Astrocyte of the cerebellum (primary cell): Measurements from ENCODE around the gene STPG3.

Source experiments
- DNase-seq: peaks from one replicate; pipeline ENCODE4 v3.0.0-alpha.2; 2011; ENCODE audit warnings: low read depth
- H3K4me3 ChIP-seq: 2 replicates; pipeline ENCODE4 v1.5.1; 2011; ENCODE audit warnings: mild to moderate bottlenecking, low read depth, low read length, moderate library complexity
- in situ Hi-C: cut with HindIII; loops from 2 replicates; pipeline ENCODE4 v1.10.0; 2017; ENCODE audit warnings: low sequenced_read_pairs
- TF ChIP-seq, protein P1 (sequence below): IDR thresholded peaks from 2 replicates; pipeline ENCODE4 v1.5.1; 2012; ENCODE audit warnings: low read length, low read depth, moderate library complexity, mild to moderate bottlenecking; ENCODE audit errors: missing control alignments

STPG3 gene

DNA sequence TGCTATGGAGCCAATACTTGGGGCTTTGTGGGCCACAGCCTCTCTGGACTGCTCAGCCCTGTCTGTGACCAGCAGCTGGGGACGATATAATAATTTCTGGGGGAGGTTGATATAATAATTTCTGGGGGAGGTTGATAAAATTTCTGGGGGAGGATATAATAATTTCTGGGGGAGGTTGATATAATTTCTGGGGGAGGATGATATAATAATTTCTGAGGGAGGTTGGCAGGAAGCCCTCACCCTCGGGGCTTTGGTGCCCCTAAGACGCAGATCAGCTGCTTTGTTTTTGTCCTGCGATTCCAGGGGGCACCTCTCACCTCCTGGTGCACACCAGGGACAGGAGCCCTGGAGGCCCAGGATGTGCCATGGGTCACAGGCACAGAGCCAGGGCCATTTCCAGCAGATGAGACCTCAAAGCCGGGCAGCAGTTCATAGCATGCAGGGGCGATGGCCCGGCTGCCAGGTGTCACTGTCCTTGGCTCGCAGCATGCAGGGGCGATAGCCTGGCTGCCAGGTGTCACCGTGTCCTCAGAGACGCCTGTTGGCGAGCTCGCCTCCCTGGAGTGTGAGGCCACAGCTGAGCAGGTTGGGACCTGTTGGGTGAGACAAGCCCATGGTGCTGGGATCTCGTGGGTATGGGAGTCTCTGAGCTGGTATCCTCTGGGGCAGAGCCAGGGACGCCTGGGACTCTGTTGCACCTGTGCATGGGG lies 22.7 kb downstream of the STPG3 start:
- TF ChIP-seq, protein P1, sequence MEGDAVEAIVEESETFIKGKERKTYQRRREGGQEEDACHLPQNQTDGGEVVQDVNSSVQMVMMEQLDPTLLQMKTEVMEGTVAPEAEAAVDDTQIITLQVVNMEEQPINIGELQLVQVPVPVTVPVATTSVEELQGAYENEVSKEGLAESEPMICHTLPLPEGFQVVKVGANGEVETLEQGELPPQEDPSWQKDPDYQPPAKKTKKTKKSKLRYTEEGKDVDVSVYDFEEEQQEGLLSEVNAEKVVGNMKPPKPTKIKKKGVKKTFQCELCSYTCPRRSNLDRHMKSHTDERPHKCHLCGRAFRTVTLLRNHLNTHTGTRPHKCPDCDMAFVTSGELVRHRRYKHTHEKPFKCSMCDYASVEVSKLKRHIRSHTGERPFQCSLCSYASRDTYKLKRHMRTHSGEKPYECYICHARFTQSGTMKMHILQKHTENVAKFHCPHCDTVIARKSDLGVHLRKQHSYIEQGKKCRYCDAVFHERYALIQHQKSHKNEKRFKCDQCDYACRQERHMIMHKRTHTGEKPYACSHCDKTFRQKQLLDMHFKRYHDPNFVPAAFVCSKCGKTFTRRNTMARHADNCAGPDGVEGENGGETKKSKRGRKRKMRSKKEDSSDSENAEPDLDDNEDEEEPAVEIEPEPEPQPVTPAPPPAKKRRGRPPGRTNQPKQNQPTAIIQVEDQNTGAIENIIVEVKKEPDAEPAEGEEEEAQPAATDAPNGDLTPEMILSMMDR: no peak
- DNase-seq: no peak
- H3K4me3 ChIP-seq: no peak overlapping the region
- in situ Hi-C loops: no loop called here

DNA sequence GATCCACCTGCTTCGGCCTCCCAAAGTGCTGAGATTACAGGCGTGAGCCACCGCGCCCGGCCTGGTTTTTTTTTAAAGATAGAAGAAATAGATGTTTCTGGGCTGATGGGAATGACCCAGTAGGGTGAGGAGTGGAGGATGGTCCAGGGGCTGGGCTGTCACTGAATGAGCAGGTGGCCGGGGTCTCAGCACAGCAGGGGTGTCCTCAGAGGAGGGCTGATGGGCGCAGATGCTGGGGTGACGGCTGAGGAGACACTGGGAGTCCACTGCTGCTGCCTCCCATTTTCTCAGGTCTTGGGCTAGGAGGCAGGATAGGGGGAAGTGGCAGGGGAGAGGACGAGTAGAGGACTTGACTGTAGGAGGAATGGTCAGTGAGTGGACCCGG lies 24.1 kb downstream of the STPG3 start:
- DNase-seq: no peak
- in situ Hi-C loops: no loop called here
- H3K4me3 ChIP-seq: no peak overlapping the region
- TF ChIP-seq, protein P1: no peak

DNA sequence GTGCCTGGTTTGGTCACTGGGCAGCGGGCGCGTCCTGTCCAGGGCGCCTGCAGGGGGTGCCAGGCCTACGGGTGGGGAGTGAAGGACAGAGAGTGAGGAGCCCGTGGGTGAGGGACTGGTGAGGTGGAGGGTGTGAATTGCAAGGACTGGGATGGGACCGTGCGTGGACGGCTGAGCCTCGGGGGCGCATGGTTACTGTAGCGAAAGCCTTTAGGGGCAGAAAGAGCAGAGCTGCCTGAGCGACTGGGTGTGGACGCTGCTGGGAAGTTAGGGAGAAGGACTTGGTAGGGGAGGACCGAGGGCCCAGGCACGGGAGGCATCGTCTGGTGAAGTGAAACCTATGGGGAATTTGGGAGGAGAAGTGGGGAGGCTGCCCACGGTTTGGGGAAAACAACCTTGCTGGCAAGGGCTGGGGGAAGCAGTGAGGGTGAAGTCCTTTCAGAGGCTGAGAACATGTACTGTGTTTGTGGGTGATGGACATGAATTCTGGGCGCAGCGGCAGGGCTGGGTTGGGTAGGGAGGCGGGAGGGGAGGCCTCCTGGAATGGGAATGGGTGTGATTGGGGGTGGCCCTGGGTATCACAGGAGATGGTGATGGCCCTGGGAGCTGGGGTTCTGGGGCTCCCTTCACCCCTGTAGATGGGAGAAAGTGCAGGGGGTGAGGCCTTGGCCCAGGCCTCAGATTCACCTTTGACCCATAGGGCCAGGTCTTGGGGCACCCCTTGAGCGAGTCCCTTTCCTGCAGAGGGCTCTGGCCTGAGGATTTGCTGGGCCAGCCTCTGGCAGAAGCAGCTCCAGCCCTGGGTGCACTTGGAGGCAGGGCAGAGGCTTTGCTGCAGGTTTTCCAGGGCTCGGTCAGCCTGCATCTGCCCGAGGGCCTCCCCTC lies 24.7 kb downstream of the STPG3 start:
- TF ChIP-seq, protein P1: no peak
- in situ Hi-C loops: no loop called here
- no peak overlapping the region for H3K4me3 ChIP-seq
- no peak for DNase-seq

DNA sequence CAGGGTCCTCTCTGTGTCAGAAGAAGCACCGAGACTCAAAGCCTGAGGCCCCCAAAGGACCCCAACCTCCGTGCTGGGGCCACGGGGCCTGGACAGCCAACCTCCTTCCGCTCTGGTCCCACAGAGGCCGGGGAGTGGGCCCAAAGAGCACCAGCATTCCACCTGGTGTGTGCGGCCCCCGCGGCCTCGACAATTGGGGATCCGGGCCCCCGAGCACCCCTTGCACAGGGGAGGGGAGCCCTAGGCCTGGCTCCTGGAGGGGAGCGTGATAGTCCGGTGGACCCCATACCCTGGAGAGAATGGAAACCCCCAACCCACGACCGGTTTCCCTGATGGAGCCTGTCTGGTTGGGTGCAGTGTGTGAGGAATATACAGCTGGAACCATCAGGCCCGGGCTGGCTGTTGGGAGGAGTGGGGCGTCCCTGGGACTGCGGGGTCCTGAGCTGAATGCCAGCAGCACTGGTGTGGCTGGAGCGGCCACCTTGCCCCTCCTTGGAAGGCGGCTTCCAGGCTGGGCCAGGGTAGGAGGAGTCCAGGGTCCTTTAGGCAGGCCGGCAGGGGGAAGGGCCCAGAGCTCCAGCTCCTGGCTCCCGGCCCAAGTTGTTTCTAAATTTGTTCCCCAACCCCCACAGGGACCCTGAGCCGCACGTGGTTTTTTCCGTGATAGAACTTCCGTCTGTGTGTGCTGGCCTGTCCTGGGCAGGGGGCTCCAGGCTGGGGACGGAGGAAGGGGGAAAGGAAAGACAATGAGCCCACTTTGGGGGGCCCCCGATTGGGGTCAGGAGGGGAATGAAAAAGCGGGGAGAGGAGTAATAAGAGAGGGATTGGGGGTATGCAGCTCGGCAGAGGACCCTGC lies 25.6 kb downstream of the STPG3 start:
- H3K4me3 ChIP-seq: peak overlapping the region; percentile 62
- TF ChIP-seq, protein P1: no peak
- no peak for DNase-seq
- in situ Hi-C loops: no loop called here

DNA sequence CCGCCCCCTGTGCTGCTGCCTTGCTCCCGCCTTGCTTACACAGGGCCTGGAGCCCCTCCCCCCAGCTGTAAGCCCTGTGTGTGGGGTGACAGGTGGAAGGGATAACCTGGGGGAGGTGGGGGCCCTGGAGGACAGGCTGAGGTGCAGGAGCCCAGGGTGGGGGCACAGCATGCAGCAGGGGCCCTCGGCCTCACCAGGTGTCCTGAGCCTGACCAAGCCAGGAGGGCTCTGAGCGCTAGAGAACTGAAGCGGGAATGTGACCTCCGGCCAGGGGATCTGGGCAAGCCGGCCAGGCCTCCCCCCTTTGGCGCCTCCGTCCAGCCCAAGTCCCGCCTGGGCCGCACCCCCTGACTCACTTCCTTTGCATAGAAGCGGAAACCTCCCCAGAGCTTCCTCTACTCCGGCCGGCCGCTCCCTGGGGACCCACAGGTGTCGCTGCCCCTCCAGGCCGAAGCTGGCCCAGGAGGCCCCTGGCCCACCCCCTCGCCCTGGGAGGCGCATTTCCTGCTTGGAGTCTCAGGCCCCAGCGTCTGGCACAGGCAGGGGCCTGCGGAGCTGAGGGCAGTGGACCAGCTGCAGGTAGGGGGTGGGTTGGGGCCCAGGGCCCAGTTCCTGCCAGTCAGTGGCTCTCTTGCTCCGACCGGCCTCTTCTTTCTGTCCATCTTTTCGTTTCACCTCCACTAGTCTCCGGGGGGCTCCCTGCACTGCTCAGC lies 26.4 kb downstream of the STPG3 start, which contains the start of gene TOR4A:
TOR4A (plus strand) TSS at position 398 of the 713 bp plus-strand sequence. CDS start 964 bp downstream, outside the sequence.
- no peak for DNase-seq
- in situ Hi-C loops: no loop called here

More for the DNA sequence above, 26.4 kb downstream of the STPG3 start, which contains the start of gene TOR4A:
- peak within 1 kb of the TSS; percentile 62 for H3K4me3 ChIP-seq
- TF ChIP-seq, protein P1: peak; percentile 23
